Gastroesophageal sphincter (tissue), 4 donors: Measurements from ENCODE around the gene ELMO1. TPM values are rescaled to one million over a fixed set of nuclear protein-coding genes. Genes with fewer than 3 reads are reported as not detected.

Experiments
- ATAC-seq: fragments of 150-250 bp; one replicate; pipeline ENCODE4 v1.9.1; 2016; ENCODE audit warnings: mild to moderate bottlenecking, moderate library complexity
- H3K27ac ChIP-seq, 4 donors: fragments of 200-600 bp; sonication (generic) in 3 of 4; 1 replicate in 3 of 4; 2 replicates in 1 of 4; pipeline ENCODE4 v1.5.1; 2016 to 2019
- H3K27me3 ChIP-seq: fragments of 200-600 bp; sonication (generic); one replicate; pipeline ENCODE4 v1.5.1; 2019
- H3K36me3 ChIP-seq, 2 donors: fragments of 200-600 bp; sonication (generic); one replicate each; pipeline ENCODE4 v1.5.1; 2019; ENCODE audit warnings: control low read depth in 1 of 2
- H3K4me1 ChIP-seq, 3 donors: fragments of 200-600 bp; sonication (generic); 1 replicate in 2 of 3; 2 replicates in 1 of 3; pipeline ENCODE4 v1.5.1; 2016 to 2019; ENCODE audit warnings: control low read depth in 2 of 3
- H3K4me3 ChIP-seq, 2 donors: fragments of 200-600 bp; sonication (generic); one replicate each; pipeline ENCODE4 v1.5.1; 2019; ENCODE audit warnings: mild to moderate bottlenecking in 1 of 2, moderate library complexity in 1 of 2
- H3K9me3 ChIP-seq, 3 donors: fragments of 200-600 bp; sonication (generic); one replicate each; pipeline ENCODE4 v1.5.1; 2017 to 2019; ENCODE audit warnings: control low read depth in 2 of 3
- EP300 ChIP-seq: sonication (generic); formaldehyde crosslinking; IDR thresholded peaks from one replicate; pipeline ENCODE4 v1.6.1; 2017; ENCODE audit warnings: antibody characterized with exemption, mild to moderate bottlenecking
- POLR2A ChIP-seq, 2 donors: fragments of 450-650 bp; IDR thresholded peaks; one replicate each; pipeline ENCODE4 v1.6.1; 2017; ENCODE audit warnings: antibody characterized with exemption in 2 of 2, mild to moderate bottlenecking in 2 of 2, moderate library complexity in 1 of 2
- POLR2AphosphoS5 ChIP-seq: sonication (generic); formaldehyde crosslinking; IDR thresholded peaks from one replicate; pipeline ENCODE4 v1.6.1; 2017; ENCODE audit warnings: antibody characterized with exemption
- WGBS, 2 donors: methylation state at CpG; one replicate each; pipeline ENCODE4 v1.1.5; 2018; ENCODE audit warnings: low coverage in 1 of 2; 5-methylcytosine and 5-hydroxymethylcytosine counted together
- total RNA-seq, 4 donors: library from RNA; depleted of rRNA; stranded (reverse); fragments of >200 nt; gene quantifications; one replicate each; pipeline ENCODE4 v1.1.0, GENCODE V29; 2016
- TF ChIP-seq, protein P1 (sequence below), 4 experiments: fragments of 200-600 bp in 2 of 4; fragments of 450-650 bp in 2 of 4; sonication (generic) in 1 of 4; IDR thresholded peaks; one replicate each; pipeline ENCODE4 v1.5.1; 2017 to 2019; ENCODE audit warnings: antibody characterized with exemption in 4 of 4, mild to moderate bottlenecking in 2 of 4, moderate library complexity in 2 of 4

The ELMO1 gene
- total RNA-seq, 4 donors from 2014 or later, result 22.1 to 54.0 (median 42.7) TPM

DNA sequence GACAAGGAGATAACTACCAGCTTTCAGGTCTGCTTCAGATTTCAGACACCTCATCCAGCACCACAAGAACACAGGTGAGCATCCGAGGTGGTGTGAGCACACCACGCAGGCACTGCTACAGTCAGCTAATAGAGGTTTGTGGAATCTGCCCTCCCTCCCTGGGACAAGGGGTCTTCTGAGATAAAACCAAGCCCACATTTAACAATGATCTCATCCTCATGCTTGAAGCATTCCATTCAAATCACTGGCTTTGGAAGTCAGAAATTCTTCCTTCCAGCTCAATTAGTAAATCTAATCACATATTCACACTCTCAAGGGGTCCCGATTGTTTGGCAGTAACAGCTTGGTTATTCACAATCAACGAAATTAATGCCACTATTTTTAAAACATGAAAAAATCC is 331.4 kb downstream of the ELMO1 start:
- Histone ChIP-seq H3K9me3 (no peaks in the 10 kb centered on the region), H3K4me3 (no peak overlapping the region), H3K27ac (peak overlapping the region in 1 of 4 donors; percentile 61), H3K36me3 (no peaks in the 10 kb centered on the region), H3K4me1 (peaks cover 0 to 43% (median 2%) of the 10 kb centered on the region in 3 donors), H3K27me3 (no peaks in the 10 kb centered on the region)
- TF ChIP-seq EP300, result no peak
- no peak for TF ChIP-seq POLR2A (IDR thresholded peaks at IDR 0.05)
- TF ChIP-seq, protein P1, sequence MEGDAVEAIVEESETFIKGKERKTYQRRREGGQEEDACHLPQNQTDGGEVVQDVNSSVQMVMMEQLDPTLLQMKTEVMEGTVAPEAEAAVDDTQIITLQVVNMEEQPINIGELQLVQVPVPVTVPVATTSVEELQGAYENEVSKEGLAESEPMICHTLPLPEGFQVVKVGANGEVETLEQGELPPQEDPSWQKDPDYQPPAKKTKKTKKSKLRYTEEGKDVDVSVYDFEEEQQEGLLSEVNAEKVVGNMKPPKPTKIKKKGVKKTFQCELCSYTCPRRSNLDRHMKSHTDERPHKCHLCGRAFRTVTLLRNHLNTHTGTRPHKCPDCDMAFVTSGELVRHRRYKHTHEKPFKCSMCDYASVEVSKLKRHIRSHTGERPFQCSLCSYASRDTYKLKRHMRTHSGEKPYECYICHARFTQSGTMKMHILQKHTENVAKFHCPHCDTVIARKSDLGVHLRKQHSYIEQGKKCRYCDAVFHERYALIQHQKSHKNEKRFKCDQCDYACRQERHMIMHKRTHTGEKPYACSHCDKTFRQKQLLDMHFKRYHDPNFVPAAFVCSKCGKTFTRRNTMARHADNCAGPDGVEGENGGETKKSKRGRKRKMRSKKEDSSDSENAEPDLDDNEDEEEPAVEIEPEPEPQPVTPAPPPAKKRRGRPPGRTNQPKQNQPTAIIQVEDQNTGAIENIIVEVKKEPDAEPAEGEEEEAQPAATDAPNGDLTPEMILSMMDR (IDR thresholded peaks at IDR 0.05), result no peak
- no peak for TF ChIP-seq POLR2AphosphoS5
- no peak for ATAC-seq
- 22 to 70% methylated on average over 2 to 4 of the region's 4 CpGs for WGBS, 2 donors

DNA sequence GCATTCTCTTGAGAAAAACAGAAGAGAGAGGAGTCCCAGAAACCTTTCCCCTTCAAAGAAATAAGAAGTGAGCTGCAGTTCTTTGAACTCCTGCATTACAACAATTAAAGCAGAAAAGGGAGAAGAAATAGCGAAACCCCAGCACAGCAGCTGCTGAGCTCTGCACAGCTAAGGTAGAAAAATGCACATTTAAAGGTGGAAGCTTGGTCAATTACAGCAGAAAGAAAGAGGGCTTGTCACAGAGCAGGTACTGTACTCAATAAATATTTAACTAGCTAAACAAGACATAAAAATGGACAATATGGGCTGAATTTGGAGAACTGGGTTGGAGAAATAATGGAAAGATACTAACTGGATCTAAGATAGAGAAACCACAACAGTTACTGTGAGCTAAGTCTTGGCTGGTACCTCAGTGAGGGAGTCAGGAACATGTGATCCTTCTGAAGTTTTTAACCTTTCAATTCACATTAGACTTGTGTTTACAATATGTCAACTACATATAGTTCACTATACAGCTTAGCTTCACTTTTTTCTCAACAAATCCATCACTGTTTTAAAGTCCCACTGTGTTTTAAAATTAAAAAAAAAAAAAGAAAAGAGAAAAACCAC is 332.5 kb downstream of the ELMO1 start:
- Histone ChIP-seq H3K9me3 (no peaks in the 10 kb centered on the region), H3K27me3 (no peaks in the 10 kb centered on the region), H3K36me3 (no peaks in the 10 kb centered on the region), H3K4me1 (peaks cover 0 to 43% (median 2%) of the 10 kb centered on the region in 3 donors), H3K4me3 (no peak overlapping the region), H3K27ac (peak overlapping the region in 1 of 4 donors; percentile 61)
- TF ChIP-seq EP300 (no peak), POLR2AphosphoS5 (no peak), POLR2A (IDR thresholded peaks at IDR 0.05) (no peak)
- TF ChIP-seq, protein P1 (IDR thresholded peaks at IDR 0.05), result no peak
- no peak for ATAC-seq
- 92% methylated on average over 1 of the region's 1 CpG; no CpG with 5 or more reads in 1 of the 2 donors for WGBS, 2 donors

DNA sequence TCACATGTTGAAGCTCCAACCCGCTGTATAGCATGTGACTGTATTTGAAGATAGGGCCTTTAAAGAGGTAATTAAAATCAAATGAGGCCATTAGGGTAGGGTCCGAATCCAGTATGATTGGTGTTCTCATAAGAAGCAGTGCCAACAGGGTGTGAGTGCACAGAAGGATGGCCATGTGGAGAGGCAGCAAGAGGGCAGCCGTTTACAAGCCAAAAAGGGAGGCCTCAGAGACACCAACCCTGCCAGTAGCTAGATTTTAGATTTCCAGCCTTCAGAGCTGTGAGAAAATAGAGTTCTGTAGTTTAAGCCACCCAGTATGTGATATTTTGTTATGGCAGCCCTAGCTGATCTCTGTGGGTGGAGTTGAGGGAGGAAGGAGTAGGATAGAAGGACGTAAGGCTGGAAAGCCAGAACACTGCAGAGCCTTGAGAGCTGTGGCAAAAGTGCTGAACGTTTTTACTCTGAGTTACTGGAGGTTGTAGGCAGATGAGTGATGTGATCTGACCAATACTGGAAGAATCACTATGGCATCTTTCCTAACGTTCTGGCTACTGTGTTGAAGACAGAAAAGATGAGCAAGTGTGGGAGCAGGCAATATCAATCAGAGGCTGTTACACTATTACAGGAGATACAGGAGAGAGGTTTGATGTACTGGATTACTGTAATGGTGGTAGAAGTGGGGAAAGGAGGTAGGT is 334.9 kb downstream of the ELMO1 start:
- H3K4me1 ChIP-seq, result peaks cover 5 to 62% (median 22%) of the 10 kb centered on the region in 3 donors
- 69 to 89% methylated on average over 4 to 6 of the region's 6 CpGs for WGBS, 2 donors
- ATAC-seq, result no peak
- no peaks in the 10 kb centered on the region for H3K9me3 ChIP-seq
- peak overlapping the region in 1 of 4 donors; percentile 31 for H3K27ac ChIP-seq
- no peak overlapping the region for H3K4me3 ChIP-seq
- no peaks in the 10 kb centered on the region for H3K27me3 ChIP-seq
- TF ChIP-seq, protein P1 (IDR thresholded peaks at IDR 0.05), result no peak
- TF ChIP-seq POLR2AphosphoS5 (no peak), EP300 (no peak), POLR2A (IDR thresholded peaks at IDR 0.05) (no peak)
- H3K36me3 ChIP-seq, result no peaks in the 10 kb centered on the region

DNA sequence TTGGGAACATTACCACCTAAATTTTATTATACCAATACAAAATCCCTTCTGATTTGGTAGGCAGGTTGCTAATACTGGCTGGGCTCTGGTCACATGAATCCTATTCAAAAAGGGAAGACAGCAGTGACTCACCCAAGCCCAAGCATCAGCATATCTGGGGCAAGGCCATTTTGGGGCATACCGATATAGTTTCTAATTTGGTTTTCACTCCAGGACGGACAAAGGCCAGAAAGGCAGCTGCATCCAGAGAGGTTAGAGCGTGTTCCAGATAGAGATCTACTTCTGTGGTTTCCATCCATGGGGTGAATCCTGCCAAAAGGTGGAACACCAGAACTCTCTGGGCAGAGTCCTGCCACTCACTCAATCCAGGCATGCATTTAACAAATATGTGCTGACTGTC is 335.8 kb downstream of the ELMO1 start:
- no peak for ATAC-seq
- Histone ChIP-seq H3K9me3 (no peaks in the 10 kb centered on the region), H3K36me3 (no peaks in the 10 kb centered on the region), H3K4me1 (peaks cover 5 to 62% (median 22%) of the 10 kb centered on the region in 3 donors), H3K27ac (peak overlapping the region in 2 of 4 donors; percentile 24 to 29), H3K27me3 (no peaks in the 10 kb centered on the region), H3K4me3 (no peak overlapping the region)
- 90 to 100% methylated on average over 1 to 3 of the region's 3 CpGs for WGBS, 2 donors
- TF ChIP-seq POLR2A (IDR thresholded peaks at IDR 0.05) (no peak), POLR2AphosphoS5 (no peak), EP300 (no peak)
- TF ChIP-seq, protein P1 (IDR thresholded peaks at IDR 0.05), result no peak

DNA sequence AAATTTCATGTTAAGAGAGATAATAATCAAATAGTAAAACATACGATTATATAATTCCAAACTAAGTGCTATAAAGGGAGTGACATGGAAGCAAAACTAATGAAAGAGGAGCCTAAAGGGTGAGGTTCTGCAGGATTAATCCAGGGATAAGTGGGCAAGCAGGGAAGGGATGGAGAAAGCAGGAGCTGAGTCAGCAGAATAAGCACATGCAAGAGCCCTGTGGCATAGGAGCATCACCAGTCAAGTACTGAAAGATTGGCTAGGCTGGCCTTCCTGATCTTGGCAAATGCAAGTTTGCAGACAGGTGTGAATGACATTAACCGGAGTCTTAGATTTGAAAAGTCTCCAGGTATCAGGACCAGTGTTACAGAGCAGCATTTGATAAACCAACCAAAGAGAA is 336.4 kb downstream of the ELMO1 start:
- no peak for ATAC-seq

More for the DNA sequence above, 336.4 kb downstream of the ELMO1 start:
- Histone ChIP-seq H3K27ac (no peak overlapping the region), H3K36me3 (no peaks in the 10 kb centered on the region), H3K27me3 (no peaks in the 10 kb centered on the region), H3K4me1 (peaks cover 5 to 55% (median 21%) of the 10 kb centered on the region in 3 donors), H3K9me3 (no peaks in the 10 kb centered on the region), H3K4me3 (no peak overlapping the region)
- TF ChIP-seq POLR2AphosphoS5 (no peak), EP300 (no peak), POLR2A (IDR thresholded peaks at IDR 0.05) (no peak)
- TF ChIP-seq, protein P1 (IDR thresholded peaks at IDR 0.05), result no peak
- WGBS, 2 donors, result 72 to 94% methylated on average over 2 of the region's 2 CpGs
